Raji (cell line): Measurements from ENCODE around the gene GIMAP8.

Experiments used
- POLR2A ChIP-seq: IDR thresholded peaks from 2 replicates; pipeline ENCODE4 v1.6.1; 2011; ENCODE audit warnings: low read depth, low read length, control low read depth; ENCODE audit not compliant: insufficient read depth

GIMAP8 gene

DNA sequence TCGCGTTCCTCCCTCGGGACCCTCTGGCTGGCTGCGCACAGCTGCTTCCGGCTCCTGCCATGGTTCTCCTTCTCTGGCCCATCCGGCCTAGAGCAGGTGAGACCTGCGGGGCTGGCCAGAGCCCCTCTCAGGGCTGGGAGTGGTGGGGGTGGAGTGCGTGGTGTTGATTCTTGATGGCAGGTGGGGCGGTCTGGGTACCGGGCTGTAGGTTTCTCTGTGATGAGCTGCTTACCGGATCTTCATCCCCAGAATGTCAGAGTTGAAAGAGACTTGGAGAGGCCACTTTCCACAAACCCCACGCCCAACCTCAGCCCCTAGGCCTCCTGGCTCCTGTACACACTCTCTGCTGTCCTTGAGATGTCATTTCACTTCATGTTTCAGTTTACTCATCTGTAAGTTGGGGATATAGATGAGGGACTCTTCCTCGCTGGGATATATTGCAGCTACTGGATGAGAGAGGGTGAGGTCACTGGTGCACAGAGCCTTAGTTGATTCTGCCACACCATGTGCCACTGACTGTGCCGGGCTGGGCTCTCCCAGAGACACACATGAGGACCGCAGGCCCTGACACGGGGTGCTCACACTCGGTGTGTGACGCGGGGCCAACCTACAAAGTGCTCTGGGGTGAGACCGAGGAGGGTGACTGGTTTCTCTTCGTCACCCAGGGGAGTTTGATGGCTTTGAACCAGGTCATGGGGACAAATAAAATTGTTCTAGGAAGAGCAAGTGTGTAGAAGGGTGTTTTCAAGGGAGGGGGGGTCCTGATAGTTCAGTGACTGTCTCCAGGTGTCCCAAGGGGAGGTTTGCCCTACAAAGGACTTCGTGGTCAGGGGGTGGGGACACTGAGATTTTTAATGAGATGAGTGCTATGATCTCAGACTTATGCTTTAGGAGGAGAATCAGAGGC is 41.8 kb upstream of the GIMAP8 start:
- TF ChIP-seq POLR2A, result no peak

DNA sequence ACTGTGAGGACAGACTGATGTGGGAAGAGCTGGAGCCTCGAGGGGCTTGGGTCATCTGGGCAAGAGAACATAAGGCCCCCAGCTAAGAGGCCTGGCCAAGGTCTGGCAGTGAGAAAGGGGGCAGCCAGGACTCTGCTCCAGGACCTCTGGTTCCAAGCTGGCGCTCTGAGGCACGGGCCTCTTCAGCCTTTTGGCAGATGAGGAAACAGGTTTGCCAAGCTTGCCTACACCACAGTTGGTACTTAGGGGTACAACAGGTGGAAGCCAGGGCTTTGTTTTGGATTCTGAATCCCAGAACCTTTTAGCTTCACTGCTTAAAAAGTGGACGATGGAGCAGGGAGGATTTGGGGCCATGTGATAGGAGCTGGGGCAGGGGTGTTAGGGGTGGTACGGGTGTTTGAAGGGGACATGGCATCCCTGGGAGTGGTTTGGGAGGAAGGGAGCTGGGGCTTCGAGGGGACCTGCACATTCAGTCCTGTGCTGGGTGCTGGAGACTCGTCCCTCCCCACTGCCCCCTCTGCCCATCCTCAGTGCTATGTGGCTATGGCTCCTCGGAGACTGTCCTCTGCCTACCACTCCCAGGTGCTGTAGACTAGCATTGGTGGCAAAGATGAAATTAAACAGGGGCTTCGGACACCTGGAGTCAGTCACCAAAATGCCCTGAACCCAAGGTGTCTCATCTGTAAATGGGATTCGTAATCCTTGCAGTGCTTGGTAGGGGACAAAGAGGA is 41.0 kb upstream of the GIMAP8 start:
- no peak for TF ChIP-seq POLR2A

DNA sequence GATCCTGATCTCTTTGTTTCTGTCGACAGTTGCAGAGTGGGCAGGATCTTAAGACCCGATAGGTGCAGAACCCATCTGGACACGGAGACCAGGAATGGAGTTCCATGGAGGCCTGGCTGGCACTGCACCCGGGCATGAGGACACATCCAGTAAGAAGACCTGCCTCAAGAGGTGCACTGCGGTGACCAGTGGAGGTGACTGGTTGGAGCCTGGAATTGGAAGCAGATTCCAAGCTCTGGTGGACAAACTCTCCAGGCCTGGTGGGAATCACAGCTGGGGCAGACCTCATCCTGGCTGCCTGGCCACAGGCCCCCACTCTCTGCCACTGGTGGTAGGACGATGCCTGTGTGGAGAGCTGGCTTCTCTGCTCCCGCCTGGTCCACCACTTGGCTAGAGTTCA is 40.3 kb upstream of the GIMAP8 start:
- no peak for TF ChIP-seq POLR2A

DNA sequence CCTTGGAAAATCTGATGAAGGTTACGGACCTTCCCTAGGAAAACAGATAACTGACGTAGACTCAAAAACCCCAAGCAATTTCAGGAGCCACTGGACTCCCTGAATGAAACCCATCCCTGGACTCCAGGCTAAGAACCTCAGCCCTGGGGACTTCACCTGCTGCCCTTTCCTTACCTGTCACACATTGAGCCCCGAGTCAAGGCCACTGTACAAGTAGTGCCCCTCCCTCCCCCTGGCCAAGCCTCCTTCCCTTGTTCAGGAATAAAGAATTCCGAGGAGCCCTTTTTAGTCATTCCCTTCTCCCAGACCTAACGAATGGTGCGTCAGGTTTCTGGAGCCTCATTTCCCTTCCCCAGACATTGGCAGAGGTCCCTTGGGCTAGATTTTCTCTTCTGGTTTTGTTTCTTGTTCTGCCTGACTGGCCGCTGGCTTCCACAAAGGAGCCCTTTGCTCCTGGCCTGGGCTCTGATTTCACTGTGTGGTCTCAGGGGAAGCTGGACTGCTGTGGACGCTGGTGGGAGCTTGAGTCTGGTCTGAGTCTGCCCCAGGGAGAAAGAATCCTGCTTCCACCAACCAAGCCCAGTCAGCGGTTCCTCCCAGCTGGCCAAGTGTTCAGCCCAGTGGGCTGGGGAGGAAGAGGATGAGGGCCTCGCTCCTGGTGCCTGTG is 39.6 kb upstream of the GIMAP8 start:
- no peak for TF ChIP-seq POLR2A

DNA sequence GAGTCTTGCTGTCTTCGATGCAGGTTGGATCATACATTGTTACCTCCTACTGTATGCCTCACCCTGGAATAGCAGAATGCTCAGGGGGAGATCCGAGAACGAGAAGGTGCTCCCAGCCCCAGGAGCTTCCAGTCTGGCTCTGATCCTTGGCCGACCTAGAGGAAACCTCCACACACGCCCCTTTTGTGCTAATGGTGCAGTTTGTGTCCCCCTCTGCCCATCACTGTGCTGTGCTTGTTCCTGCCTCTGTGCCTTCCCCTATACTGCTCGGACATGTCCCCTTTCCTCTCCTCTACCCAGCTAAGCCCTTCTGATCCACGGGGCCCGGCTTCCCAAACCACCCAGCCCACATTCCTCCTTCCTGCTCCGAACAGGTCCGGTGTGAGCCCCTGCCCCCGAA is 38.8 kb upstream of the GIMAP8 start:
- TF ChIP-seq POLR2A, result no peak

DNA sequence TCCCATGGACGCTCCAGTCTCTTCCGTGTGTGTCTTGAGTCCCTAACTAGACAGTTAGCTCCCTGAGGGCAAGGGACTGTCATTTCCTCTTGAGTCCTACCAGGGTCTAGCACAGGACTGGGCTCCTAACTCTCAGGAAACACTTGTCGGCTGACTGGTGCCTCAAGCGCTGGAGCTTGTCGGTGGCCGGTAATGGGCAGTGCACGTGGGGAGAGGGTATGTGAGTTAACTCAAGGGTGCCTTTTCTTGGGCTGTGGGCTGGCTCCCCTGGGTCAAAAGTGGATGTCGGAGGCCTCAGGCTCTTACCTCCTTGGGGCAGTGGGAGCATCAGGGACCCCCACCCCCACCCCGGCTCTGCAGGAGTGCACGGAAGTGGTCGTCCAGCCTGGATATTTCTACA is 38.4 kb upstream of the GIMAP8 start:
- TF ChIP-seq POLR2A, result no peak

DNA sequence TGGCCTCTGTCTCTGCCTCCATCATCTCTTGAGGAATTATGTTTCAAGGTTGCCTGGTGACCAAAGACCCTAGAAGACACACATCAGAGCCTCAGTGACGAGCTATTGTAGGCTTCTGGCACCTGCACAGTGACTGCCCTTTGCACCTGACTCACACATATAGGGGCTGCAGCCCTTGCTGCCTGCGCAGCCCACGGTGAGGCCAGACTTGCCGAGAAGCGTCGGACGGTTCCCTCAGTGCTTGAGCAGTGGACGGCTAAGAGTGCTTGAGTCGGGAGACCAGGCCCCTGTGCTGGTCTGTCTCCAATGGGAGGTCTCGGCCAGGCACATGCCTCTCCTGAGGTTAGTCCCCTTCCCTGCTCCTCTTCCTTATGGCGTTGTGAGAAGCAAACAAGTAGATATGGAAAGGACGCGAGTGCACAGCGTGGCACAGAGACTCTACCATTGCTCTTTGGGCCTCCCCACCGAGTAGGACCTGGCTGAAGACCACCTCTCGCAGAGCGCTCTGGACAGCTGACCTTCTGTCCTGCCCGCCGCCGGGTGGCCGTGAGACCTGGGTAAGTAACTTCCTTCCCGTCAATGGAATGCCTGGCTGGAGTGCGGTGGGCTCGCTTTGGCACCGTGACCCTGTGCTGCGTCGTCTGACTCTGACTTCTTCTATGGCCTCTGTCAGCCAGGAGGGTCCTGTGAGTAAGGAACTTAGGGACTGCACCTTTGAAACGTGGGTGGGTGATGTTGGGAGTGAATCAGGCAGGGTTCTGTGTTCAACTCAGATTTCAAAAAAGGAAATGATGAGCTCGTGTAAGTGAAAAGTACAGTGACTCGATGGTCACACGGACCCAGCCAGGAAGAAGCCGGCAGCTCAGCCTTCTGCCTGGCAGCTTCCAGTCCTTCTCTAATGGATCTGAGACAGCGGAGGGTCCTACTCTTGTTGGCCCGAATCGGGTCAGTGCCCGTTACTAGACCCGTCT is 37.6 kb upstream of the GIMAP8 start:
- TF ChIP-seq POLR2A, result no peak

DNA sequence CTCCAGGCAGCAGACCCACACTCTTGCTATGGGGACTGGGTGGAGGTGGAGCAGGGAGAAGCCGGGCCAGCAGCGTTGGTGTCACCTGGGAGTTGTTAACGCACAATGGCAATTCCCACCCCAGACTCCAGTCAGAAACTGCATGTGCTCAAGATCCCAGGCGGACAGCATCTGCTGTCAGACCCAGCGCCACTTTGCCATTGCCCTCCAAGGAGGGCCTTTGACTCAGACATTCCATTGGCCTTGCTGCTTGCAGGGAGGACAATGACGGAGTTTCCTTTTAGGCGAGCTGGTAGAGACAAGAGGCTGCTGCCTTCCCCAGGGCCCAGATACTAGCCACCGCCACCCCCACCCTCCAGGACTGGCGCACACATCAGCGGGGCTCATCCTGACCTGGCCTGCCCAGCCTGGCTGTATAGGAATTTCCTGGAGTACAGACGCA is 36.8 kb upstream of the GIMAP8 start:
- no peak for TF ChIP-seq POLR2A

DNA sequence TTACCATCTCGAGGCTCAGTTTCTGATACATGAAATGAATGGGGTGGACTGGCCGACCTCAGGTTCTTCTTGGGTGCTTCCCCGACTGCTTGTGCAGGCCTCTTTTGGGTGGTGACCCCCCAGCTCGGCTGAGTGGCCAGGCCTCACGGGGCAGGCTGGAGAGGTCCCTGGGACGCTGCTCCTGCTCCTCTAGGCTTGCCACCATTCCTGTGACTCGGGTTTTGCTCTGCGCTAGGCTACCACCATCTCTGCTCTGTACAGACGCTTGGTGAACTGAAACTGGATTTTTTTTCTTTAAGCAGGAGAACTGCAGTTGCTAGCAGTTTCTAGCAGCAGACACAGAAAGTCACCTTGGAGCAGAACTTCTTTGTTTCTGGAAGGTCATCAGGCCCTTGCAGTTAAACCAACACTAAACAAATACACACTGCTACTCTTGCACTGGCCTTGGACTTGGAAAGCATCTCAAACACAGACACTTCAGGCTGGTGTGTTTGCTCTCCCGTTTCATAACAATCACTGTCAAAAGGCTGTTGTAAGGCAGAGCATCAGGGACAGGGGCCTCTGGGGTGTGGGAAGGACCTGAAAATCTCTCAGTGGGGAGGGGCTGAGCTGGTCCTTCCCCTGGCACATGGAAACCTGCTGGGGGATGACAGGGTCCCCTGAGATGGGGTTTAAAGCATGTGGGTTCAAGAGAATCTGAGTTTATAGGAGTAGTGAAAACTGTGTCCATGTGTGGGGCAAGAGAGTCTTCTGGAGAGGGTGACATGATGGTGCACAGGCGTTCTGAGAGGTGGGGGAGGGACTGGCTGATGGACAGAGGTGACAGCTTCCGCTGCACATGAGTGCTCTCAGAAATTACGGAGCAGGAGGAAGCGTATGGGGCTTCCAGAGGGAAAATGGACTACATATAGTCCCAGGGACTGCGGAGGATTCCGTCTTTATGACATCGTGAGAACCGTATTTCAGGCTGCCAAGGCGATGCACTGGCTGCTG is 35.0 kb upstream of the GIMAP8 start:
- TF ChIP-seq POLR2A, result no peak

DNA sequence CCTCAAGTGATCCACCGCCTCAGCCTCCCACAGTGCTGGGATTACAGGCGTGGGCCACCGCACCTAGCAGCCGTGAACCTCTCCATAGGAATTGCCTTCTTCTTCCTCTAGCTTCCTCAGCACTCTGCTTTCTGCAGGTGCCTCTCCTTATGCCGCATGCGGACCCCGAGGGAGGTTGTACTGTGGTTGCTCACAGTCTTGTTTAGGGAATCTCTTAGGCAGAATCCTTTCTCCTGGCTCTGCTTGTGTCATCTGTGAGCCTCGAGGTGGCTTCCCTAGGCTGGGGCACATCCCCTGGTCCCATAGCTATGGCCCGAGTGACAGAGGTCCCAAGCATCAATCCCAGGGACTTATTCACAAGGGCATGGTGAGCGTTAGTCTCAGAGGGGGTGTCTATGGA is 33.2 kb upstream of the GIMAP8 start:
- no peak for TF ChIP-seq POLR2A

DNA sequence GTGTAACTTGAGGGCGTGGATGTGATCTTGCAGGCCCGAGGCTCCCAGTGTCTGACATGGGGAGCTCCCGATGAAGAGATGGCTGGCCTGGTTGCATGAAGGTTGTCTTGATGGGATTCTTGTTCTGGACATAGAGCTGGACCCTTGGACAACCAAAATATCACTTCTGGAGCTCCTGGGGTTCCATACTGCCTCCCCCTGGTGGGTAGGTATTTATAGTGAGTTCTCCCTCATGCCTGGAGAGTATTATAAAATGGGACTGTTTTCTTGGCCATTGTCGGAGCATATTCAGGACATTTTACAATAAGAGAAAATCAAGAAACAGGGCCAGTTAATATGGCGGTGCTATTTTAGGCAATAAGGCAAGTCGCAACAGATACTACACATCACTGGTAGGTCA is 32.6 kb upstream of the GIMAP8 start:
- TF ChIP-seq POLR2A, result no peak

DNA sequence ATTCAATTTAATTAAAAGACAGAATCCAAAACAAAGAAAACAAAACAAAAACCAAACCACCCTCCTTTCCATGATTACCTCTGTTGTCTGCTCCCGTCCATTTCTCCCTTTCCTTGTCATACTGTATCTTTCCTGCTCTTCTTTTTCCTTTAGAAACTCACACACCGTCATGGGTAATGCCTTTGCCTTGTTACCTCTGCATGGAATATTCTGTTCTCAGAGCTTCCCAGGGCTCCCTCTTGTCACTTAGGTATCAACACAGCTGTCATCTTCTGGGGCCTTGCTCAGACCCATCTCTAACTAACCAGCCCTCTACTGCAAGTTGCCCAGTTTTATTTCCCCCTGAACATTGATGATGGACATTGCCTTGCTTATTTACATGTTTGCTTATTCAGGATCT is 30.2 kb upstream of the GIMAP8 start:
- no peak for TF ChIP-seq POLR2A

DNA sequence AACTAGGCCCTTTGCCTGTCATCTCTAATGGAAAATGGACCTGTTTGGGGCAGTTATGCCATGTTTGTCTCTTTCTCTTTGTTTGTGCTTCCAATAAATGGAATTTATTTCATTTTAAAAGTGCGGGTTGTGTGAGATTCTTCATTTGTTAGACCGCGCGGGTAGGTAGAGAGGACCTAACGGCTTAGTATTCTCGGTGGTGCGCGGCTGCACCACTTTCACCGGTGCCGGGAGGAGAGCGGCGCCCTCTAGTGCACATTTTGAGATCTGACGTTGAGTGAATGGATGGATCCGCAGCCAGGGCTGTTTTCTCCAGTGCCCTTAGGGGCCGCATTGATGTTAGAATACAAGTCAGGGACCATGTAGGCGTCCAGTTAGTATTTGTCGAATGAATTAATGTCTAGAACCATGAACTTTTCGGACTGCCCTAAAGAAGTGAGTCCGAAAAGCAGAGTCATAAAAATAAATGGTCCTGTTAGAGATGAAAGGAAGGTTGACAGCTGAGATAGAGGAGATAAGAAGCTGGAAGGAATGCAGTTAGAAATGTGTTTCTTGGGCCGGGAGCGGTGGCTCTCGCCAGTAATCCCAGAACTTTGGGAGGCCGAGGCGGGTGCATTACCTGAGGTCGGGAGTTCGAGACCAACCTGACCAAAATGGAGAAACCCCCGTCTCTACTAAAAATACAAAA is 29.3 kb upstream of the GIMAP8 start:
- no peak for TF ChIP-seq POLR2A
